Subcutaneous adipose tissue (tissue), 4 donors: ENCODE results near the gene C13orf42. TPM values are rescaled to one million over a fixed set of nuclear protein-coding genes. Genes with fewer than 3 reads are reported as not detected.

Experiments
- total RNA-seq, 4 donors: library from RNA; depleted of rRNA; stranded (reverse); fragments of >200 nt; gene quantifications; one replicate each; pipeline ENCODE4 v1.1.0, GENCODE V29; 2016
- TF ChIP-seq, protein P1 (sequence below): fragments of 450-650 bp; IDR thresholded peaks from one replicate; pipeline ENCODE4 v1.5.1; 2016; ENCODE audit warnings: low read depth, mild to moderate bottlenecking, control low read depth, antibody characterized with exemption, moderate library complexity

Gene C13orf42
- total RNA-seq, 4 donors from 2014 or later = not detected

DNA sequence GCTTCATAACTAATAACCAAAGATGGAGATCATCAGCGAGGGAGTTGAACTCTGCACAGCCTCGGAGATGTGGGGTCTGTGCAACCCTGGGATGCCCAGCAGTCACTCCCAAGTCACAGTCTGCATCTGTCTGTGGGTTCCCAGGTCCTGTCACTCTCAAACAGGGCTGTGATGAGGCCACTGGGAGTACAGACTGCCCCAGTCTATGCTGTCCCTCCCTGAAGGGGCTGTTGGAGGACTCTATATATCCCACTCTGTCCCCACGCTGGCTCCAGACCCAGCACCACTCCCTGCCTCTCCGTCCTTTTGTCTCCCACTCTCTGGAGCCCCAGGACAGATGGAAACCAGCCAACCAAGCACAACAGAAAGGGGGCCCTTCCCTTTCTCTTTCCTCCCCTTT, 26.2 kb upstream of the C13orf42 start:
- TF ChIP-seq, protein P1, sequence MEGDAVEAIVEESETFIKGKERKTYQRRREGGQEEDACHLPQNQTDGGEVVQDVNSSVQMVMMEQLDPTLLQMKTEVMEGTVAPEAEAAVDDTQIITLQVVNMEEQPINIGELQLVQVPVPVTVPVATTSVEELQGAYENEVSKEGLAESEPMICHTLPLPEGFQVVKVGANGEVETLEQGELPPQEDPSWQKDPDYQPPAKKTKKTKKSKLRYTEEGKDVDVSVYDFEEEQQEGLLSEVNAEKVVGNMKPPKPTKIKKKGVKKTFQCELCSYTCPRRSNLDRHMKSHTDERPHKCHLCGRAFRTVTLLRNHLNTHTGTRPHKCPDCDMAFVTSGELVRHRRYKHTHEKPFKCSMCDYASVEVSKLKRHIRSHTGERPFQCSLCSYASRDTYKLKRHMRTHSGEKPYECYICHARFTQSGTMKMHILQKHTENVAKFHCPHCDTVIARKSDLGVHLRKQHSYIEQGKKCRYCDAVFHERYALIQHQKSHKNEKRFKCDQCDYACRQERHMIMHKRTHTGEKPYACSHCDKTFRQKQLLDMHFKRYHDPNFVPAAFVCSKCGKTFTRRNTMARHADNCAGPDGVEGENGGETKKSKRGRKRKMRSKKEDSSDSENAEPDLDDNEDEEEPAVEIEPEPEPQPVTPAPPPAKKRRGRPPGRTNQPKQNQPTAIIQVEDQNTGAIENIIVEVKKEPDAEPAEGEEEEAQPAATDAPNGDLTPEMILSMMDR = no peak

DNA sequence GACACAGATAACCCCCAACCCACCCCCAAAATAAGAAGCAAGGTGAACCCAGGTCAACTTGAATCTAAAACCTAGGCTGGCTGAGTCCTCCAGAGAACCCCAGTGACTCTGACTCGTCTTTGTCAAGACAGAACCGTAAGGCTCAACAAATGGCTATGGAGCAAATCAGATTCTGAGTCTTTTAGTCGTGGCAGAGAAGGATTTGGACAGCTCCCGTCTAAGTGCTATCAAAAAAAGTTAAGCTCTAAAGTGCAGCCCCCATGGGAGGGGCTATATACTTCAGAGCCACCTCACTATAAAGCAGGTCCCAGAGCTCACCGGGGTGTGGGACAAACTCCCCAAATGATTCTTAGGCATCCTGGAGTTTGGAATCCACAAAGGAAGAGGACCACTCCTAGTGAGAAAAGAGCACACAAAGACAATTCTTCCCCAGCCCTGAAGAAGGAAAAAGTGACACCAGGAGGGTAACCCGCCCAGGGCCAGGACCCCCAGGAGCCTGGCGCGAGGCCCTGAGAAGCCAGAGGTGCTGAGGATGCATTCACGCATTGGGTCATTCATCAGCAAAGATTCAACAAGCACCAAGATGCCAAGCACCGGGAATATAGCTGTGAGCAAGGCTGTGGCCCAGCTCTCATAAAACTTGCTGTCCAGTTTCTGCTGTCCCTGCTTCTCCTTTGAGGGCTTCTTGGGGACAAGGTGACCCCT, 25.4 kb upstream of the C13orf42 start:
- TF ChIP-seq, protein P1 = no peak

DNA sequence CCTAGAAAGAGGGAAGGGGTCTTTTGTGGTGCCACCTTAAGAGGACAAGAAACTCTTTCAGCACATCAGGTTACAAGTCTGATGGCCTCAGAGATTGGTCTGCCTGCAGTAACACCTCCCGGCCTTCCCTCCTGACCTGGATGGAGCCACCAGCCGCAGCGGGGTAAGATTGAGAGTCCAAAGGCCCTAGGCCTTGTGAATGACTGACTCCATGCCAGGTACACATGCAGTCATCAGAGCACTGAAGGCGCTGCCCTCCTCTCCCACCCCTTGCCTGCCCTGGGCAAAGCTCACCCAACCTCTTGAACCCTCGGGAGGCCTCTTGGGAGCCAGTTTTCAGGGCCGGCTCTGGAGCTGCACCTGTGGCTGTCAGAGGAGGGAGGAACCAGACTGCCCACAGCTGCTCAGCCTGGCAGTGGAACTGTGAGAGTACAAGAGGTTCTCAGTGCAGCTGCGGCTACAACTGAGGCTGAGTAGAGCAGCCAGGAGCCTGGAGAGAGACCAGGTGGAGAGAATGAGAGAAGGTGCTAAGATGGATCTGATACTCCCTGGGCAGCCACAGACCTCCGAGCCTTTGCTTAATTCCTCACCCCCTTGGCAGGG, 23.8 kb upstream of the C13orf42 start:
- TF ChIP-seq, protein P1 = no peak

GRCh38 chr13:51130348-51130747, 19.3 kb upstream of the C13orf42 start:
- TF ChIP-seq, protein P1 = no peak

DNA sequence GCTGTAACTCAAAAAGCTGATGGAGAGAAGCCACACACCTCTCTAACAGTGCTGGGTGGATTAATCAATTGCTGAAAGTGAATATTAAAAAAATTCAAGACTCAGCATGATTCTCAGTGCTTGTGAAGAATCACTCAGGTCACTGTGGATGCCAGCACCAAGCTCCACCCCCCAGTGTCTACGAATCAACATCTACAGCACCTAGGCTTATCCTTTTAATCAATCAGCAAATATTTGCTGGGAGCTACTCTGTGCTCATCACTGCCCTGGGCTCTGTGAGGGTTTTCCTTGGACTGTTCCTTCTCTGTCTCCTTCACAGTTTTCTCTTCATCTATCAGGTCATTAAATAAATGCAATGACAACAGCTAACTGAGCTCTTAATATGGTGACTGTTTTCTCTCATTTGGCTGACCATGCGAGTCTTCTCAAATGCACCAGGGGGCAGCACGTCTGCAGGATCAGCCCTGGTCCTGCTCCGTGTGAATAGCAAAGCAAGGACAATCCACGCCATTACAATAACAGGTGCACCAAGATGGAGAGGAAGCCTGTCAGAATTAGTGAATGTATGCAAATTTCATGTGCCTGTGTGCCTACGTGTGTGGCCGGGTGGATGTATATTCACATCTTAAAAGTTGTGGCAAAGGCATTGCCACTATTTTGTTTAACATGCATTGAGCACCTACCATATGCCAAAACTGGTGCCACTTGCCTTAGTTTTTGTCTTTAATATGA, 14.6 kb upstream of the C13orf42 start:
- TF ChIP-seq, protein P1 = no peak

GRCh38 chr13:51122868-51123566, 11.9 kb upstream of the C13orf42 start:
- TF ChIP-seq, protein P1 = no peak
